OCI-LY1 (cell line): ENCODE data around the gene PALD1.

Experiments used
- H2AFZ ChIP-seq: fragments of 200-600 bp; sonication (generic), shearing (Covaris generic); 2 replicates; pipeline ENCODE4 v1.6.0; 2014; ENCODE audit warnings: antibody characterized with exemption, mild to moderate bottlenecking, low read length
- H3F3A ChIP-seq: fragments of 200-600 bp; sonication (generic), shearing (Covaris generic); 2 replicates; pipeline ENCODE4 v1.6.0; 2014; ENCODE audit warnings: mild to moderate bottlenecking, antibody characterized with exemption, low read length, moderate library complexity; ENCODE audit not compliant: insufficient read depth
- H3K27ac ChIP-seq: fragments of 200-600 bp; sonication (generic); 2 replicates; pipeline ENCODE4 v1.5.1; 2014; ENCODE audit warnings: low read length, mixed run types, mild to moderate bottlenecking, low read depth; ENCODE audit not compliant: poor library complexity, severe bottlenecking
- H3K27me3 ChIP-seq: fragments of 200-600 bp; sonication (generic); 2 replicates; pipeline ENCODE4 v1.6.0; 2014; ENCODE audit warnings: antibody characterized with exemption, mild to moderate bottlenecking, low read length, moderate library complexity; ENCODE audit not compliant: insufficient read depth
- H3K36me3 ChIP-seq: fragments of 200-600 bp; sonication (generic); 2 replicates; pipeline ENCODE4 v1.6.1; 2014; ENCODE audit warnings: mild to moderate bottlenecking, antibody characterized with exemption, low read length, moderate library complexity, mixed read lengths; ENCODE audit not compliant: insufficient read depth
- H3K4me1 ChIP-seq: fragments of 200-600 bp; sonication (generic); 2 replicates; pipeline ENCODE4 v1.5.1; 2014; ENCODE audit warnings: mild to moderate bottlenecking, low read length, moderate library complexity; ENCODE audit not compliant: insufficient read depth, severe bottlenecking
- H3K4me2 ChIP-seq: fragments of 200-600 bp; sonication (generic), shearing (Covaris generic); 2 replicates; pipeline ENCODE4 v1.6.1; 2014; ENCODE audit warnings: low read length
- H3K4me3 ChIP-seq: fragments of 200-600 bp; sonication (generic); 2 replicates; pipeline ENCODE4 v1.5.1; 2014; ENCODE audit warnings: low read length, low read depth, mild to moderate bottlenecking, mixed read lengths; ENCODE audit not compliant: poor library complexity, severe bottlenecking
- H3K79me2 ChIP-seq: fragments of 200-600 bp; shearing (Covaris generic); 2 replicates; pipeline ENCODE4 v1.6.1; 2016; ENCODE audit warnings: mixed run types, low read length, mixed read lengths; ENCODE audit not compliant: insufficient read depth
- H3K9ac ChIP-seq: fragments of 200-600 bp; sonication (generic), shearing (Covaris generic); 2 replicates; pipeline ENCODE4 v1.6.1; 2014; ENCODE audit warnings: mild to moderate bottlenecking, low read length, mixed read lengths
- H3K9me2 ChIP-seq: fragments of 200-600 bp; sonication (generic), shearing (Covaris generic); 2 replicates; pipeline ENCODE4 v1.6.1; 2014; ENCODE audit warnings: low read depth, mild to moderate bottlenecking, low read length, mixed read lengths
- H3K9me3 ChIP-seq: fragments of 200-600 bp; shearing (Covaris generic); 2 replicates; pipeline ENCODE4 v1.6.1; 2014; ENCODE audit warnings: low read length, mixed read lengths
- H4K20me1 ChIP-seq: fragments of 200-600 bp; sonication (generic), shearing (Covaris generic); 2 replicates; pipeline ENCODE4 v1.6.0; 2016; ENCODE audit warnings: mild to moderate bottlenecking, low read length; ENCODE audit not compliant: insufficient read depth
- CTCF ChIP-seq: fragments of 200-600 bp; sonication (generic), shearing (Covaris generic); IDR thresholded peaks from 2 replicates; pipeline ENCODE4 v1.5.1; 2017; ENCODE audit warnings: mild to moderate bottlenecking, antibody characterized with exemption, low read length, moderate library complexity, mixed read lengths
- EZH2 ChIP-seq: fragments of 200-600 bp; sonication (generic), shearing (Covaris generic); IDR thresholded peaks from 2 replicates; pipeline ENCODE4 v1.8.0; 2017; ENCODE audit warnings: borderline replicate concordance, mixed run types, mild to moderate bottlenecking, antibody characterized with exemption, low read length, moderate library complexity, mixed read lengths

PALD1 gene

GRCh38 chr10:70583669-70584037 lies 105.1 kb downstream of the PALD1 start:
- peaks cover 16% of the 10 kb centered on the region for H3F3A ChIP-seq

GRCh38 chr10:70584366-70584765 lies 105.8 kb downstream of the PALD1 start:
- Histone ChIP-seq H3K27me3 (no peaks in the 10 kb centered on the region), H3K4me3 (peak overlapping the region; percentile 41), H3F3A (peaks cover 16% of the 10 kb centered on the region), H3K4me2 (peak overlapping the region; percentile 66), H3K4me1 (peaks cover 80% of the 10 kb centered on the region), H2AFZ (no peak overlapping the region), H3K9me2 (no peaks in the 10 kb centered on the region), H3K36me3 (peaks cover 7% of the 10 kb centered on the region; the same call in 1 of the 2 replicates), H3K9ac (peak overlapping the region; percentile 72), H3K79me2 (no peaks in the 10 kb centered on the region), H3K27ac (peak overlapping the region; percentile 98), H3K9me3 (no peaks in the 10 kb centered on the region), H4K20me1 (no peaks in the 10 kb centered on the region)
- TF ChIP-seq CTCF: no peak
- TF ChIP-seq EZH2: no peak

More at GRCh38 chr10:70583669-70584037, 105.1 kb downstream of the PALD1 start:
- peak overlapping the region; percentile 98 for H3K27ac ChIP-seq
- H3K9me3 ChIP-seq: no peaks in the 10 kb centered on the region
- peak overlapping the region; percentile 66 for H3K4me2 ChIP-seq
- no peaks in the 10 kb centered on the region for H4K20me1 ChIP-seq
- no peak overlapping the region for H2AFZ ChIP-seq
- peak overlapping the region; percentile 41 for H3K4me3 ChIP-seq
- peaks cover 8% of the 10 kb centered on the region; the same call in 1 of the 2 replicates for H3K36me3 ChIP-seq
- H3K27me3 ChIP-seq: no peaks in the 10 kb centered on the region
- H3K79me2 ChIP-seq: no peaks in the 10 kb centered on the region
- peaks cover 80% of the 10 kb centered on the region for H3K4me1 ChIP-seq
- H3K9ac ChIP-seq: peak overlapping the region; percentile 72
- no peaks in the 10 kb centered on the region for H3K9me2 ChIP-seq
- TF ChIP-seq CTCF (no peak), EZH2 (no peak)

DNA sequence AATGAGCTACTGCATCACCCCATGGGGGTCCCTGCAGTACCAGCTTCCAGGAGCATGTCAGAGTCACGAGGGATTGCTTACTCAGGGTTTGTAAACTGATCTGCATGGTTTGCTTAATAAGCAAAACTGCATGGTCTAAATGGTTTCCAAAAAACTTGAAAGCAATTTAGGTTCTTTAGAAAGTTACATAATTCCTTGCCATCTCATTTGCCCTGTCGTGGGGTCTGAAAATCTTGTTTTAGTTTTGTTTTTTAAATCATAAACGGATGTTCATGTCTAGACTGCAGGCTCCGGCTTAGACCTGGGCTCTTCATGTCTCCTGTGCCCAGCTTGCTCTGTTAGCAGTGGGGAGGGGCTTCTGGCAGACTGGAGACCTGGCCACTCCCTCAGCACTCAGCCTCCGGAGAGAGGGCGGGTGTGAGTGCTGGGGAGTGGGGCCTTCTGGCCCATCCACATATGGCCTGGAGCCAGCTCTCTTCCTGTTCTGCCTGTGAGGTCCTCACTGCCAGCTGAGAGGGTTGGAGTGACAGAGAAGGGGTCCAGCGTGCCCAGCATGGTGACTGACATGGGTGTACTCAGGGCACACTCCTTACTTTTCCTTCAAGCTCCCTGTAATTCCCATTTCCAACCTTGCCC lies 106.5 kb downstream of the PALD1 start:
- H3K4me1 ChIP-seq: peaks cover 80% of the 10 kb centered on the region
- H3K9ac ChIP-seq: peak overlapping the region; percentile 72
- H3F3A ChIP-seq: peaks cover 18% of the 10 kb centered on the region
- no peaks in the 10 kb centered on the region for H3K9me2 ChIP-seq
- TF ChIP-seq EZH2: no peak
- TF ChIP-seq CTCF: no peak
- no peaks in the 10 kb centered on the region for H3K9me3 ChIP-seq
- H4K20me1 ChIP-seq: no peaks in the 10 kb centered on the region
- no peaks in the 10 kb centered on the region for H3K79me2 ChIP-seq
- H3K4me2 ChIP-seq: peak overlapping the region; percentile 66
- H3K4me3 ChIP-seq: peak overlapping the region; percentile 41
- peak overlapping the region; percentile 98 for H3K27ac ChIP-seq
- H2AFZ ChIP-seq: no peak overlapping the region
- H3K36me3 ChIP-seq: 0 out of 2 replicates have a peak, but pooled peaks cover under 1% of the 10 kb centered on the region
- no peaks in the 10 kb centered on the region for H3K27me3 ChIP-seq
